H9 (cell line): Measurements from ENCODE around the gene PGGHG. TPM values are rescaled to one million over a fixed set of nuclear protein-coding genes. Genes with fewer than 3 reads are reported as not detected.

Experiments used
- DNase-seq: peaks from one replicate; pipeline ENCODE4 v3.0.0-alpha.2; 2017
- H2AFZ ChIP-seq: one replicate; pipeline ENCODE4 v1.6.1; 2013; ENCODE audit warnings: mild to moderate bottlenecking, low read length, control low read depth, moderate library complexity
- H2AK5ac ChIP-seq: 2 replicates; pipeline ENCODE4 v1.6.1; 2013; ENCODE audit warnings: low read length, control low read depth, mixed read lengths; ENCODE audit not compliant: insufficient read length
- H2BK120ac ChIP-seq: one replicate; pipeline ENCODE4 v1.6.1; 2013; ENCODE audit warnings: low read depth, mild to moderate bottlenecking, low read length, control low read depth, inconsistent platforms; ENCODE audit not compliant: poor library complexity, severe bottlenecking
- H2BK12ac ChIP-seq: 2 replicates; pipeline ENCODE4 v1.6.1; 2013; ENCODE audit warnings: low read length, control low read depth, mixed read lengths, low read depth; ENCODE audit not compliant: insufficient read length
- H2BK15ac ChIP-seq: 2 replicates; pipeline ENCODE4 v1.6.1; 2013; ENCODE audit warnings: low read depth, low read length, control low read depth
- H2BK20ac ChIP-seq: one replicate; pipeline ENCODE4 v1.6.1; 2013; ENCODE audit warnings: low read depth, mild to moderate bottlenecking, low read length, control low read depth, inconsistent platforms; ENCODE audit not compliant: poor library complexity, severe bottlenecking
- H2BK5ac ChIP-seq: 2 replicates; pipeline ENCODE4 v1.6.1; 2013; ENCODE audit warnings: low read length, control low read depth, mixed read lengths; ENCODE audit not compliant: insufficient read length
- H3K14ac ChIP-seq: 2 replicates; pipeline ENCODE4 v1.6.1; 2013; ENCODE audit warnings: low read length, control low read depth; ENCODE audit not compliant: insufficient read depth
- H3K18ac ChIP-seq: 2 replicates; pipeline ENCODE4 v1.6.1; 2013; ENCODE audit warnings: low read depth, mild to moderate bottlenecking, mixed read lengths, low read length, control low read depth; ENCODE audit not compliant: insufficient read length
- H3K23ac ChIP-seq: 2 replicates; pipeline ENCODE4 v1.6.1; 2013; ENCODE audit warnings: low read length, control low read depth, mixed read lengths, low read depth; ENCODE audit not compliant: insufficient read length
- H3K23me2 ChIP-seq: 2 replicates; pipeline ENCODE4 v1.6.1; 2013; ENCODE audit warnings: low read depth, mild to moderate bottlenecking, mixed read lengths, low read length, control low read depth; ENCODE audit not compliant: insufficient read length, poor library complexity, severe bottlenecking
- H3K27ac ChIP-seq: 2 replicates; pipeline ENCODE4 v1.5.1; 2013; ENCODE audit warnings: low read length, control low read depth, mixed read lengths, low read depth; ENCODE audit not compliant: insufficient read length
- H3K27me3 ChIP-seq: 2 replicates; pipeline ENCODE4 v1.6.1; 2013; ENCODE audit warnings: low read length, control low read depth, inconsistent platforms; ENCODE audit not compliant: insufficient read depth
- H3K4ac ChIP-seq: 2 replicates; pipeline ENCODE4 v1.6.1; 2013; ENCODE audit warnings: low read depth, mild to moderate bottlenecking, control low read depth, inconsistent platforms, low read length, moderate library complexity
- H3K4me1 ChIP-seq: 2 replicates; pipeline ENCODE4 v1.6.1; 2013; ENCODE audit warnings: low read length, control low read depth, inconsistent platforms; ENCODE audit not compliant: insufficient read depth
- H3K4me2 ChIP-seq: 2 replicates; pipeline ENCODE4 v1.6.1; 2013; ENCODE audit warnings: low read length, control low read depth, mixed read lengths; ENCODE audit not compliant: insufficient read length, insufficient read depth
- H3K56ac ChIP-seq: 2 replicates; pipeline ENCODE4 v1.6.1; 2013; ENCODE audit warnings: low read depth, mild to moderate bottlenecking, mixed read lengths, low read length, control low read depth; ENCODE audit not compliant: insufficient read length
- H3K79me1 ChIP-seq: 2 replicates; pipeline ENCODE4 v1.6.1; 2013; ENCODE audit warnings: low read depth, mild to moderate bottlenecking, moderate library complexity, low read length, control low read depth, inconsistent platforms; ENCODE audit not compliant: insufficient read depth, poor library complexity, severe bottlenecking
- H3K79me2 ChIP-seq: 2 replicates; pipeline ENCODE4 v1.6.1; 2013; ENCODE audit warnings: low read length, control low read depth, inconsistent platforms; ENCODE audit not compliant: insufficient read depth
- H3K9ac ChIP-seq: 2 replicates; pipeline ENCODE4 v1.6.1; 2013; ENCODE audit warnings: low read length, control low read depth, mixed read lengths; ENCODE audit not compliant: insufficient read length; ENCODE audit errors: extremely low read depth
- H3K9me3 ChIP-seq: one replicate; pipeline ENCODE4 v1.6.1; 2013; ENCODE audit warnings: low read depth, low read length, inconsistent platforms; ENCODE audit not compliant: control insufficient read depth
- H3T11ph ChIP-seq: one replicate; pipeline ENCODE4 v1.6.1; 2013; ENCODE audit warnings: mild to moderate bottlenecking, low read length, control low read depth, inconsistent platforms
- H4K20me1 ChIP-seq: one replicate; pipeline ENCODE4 v1.6.1; 2013; ENCODE audit not compliant: control insufficient read depth, insufficient read length, insufficient read depth
- H4K5ac ChIP-seq: 2 replicates; pipeline ENCODE4 v1.6.1; 2013; ENCODE audit warnings: low read depth, mild to moderate bottlenecking, mixed read lengths, low read length, control low read depth; ENCODE audit not compliant: insufficient read length
- H4K8ac ChIP-seq: replicated peaks from 2 replicates; pipeline ENCODE4 v1.6.1; 2013; ENCODE audit warnings: low read length, control low read depth, mixed read lengths, low read depth; ENCODE audit not compliant: insufficient read length
- H4K91ac ChIP-seq: 2 replicates; pipeline ENCODE4 v1.6.1; 2013; ENCODE audit warnings: low read depth, mild to moderate bottlenecking, moderate library complexity, mixed read lengths, low read length, control low read depth; ENCODE audit not compliant: insufficient read length
- H3K27ac Mint-ChIP-seq, 3 experiments: 2 replicates in 2 of 3; 3 replicates in 1 of 3; pipeline ENCODE4 v1.8.0; 2020 to 2021; ENCODE audit warnings: mixed read lengths in 3 of 3, mild to moderate bottlenecking in 1 of 3, moderate library complexity in 1 of 3
- H3K27me3 Mint-ChIP-seq: 2 replicates; pipeline ENCODE4 v1.8.0; 2021; ENCODE audit warnings: low read depth, mild to moderate bottlenecking, moderate library complexity, mixed read lengths
- H3K36me3 Mint-ChIP-seq, 3 experiments: 2 replicates in 2 of 3; 3 replicates in 1 of 3; pipeline ENCODE4 v1.8.0; 2020 to 2021; ENCODE audit warnings: low read depth in 3 of 3, mixed read lengths in 3 of 3; ENCODE audit not compliant: insufficient read depth in 1 of 3
- H3K4me1 Mint-ChIP-seq, 2 experiments: 2 replicates each; pipeline ENCODE4 v1.8.0; 2020; ENCODE audit warnings: mixed read lengths in 2 of 2
- H3K4me3 Mint-ChIP-seq, 2 experiments: 2 replicates in 1 of 2; 3 replicates in 1 of 2; pipeline ENCODE4 v1.8.0; 2020 to 2021; ENCODE audit warnings: mild to moderate bottlenecking in 2 of 2, mixed read lengths in 2 of 2, moderate library complexity in 1 of 2
- H3K9me3 Mint-ChIP-seq, 2 experiments: 2 replicates in 1 of 2; 3 replicates in 1 of 2; pipeline ENCODE4 v1.8.0; 2020; ENCODE audit warnings: mild to moderate bottlenecking in 2 of 2, mixed read lengths in 2 of 2, moderate library complexity in 1 of 2
- WGBS: extraction: QIAGEN DNeasy Blood & Tissue Kit; methylation state at CpG from one replicate; pipeline ENCODE4 v1.1.7; 2013; ENCODE audit warnings: missing lambda C conversion rate, low lambda C conversion rate, mixed read lengths; ENCODE audit not compliant: insufficient read length; ENCODE audit errors: extremely low coverage; 5-methylcytosine and 5-hydroxymethylcytosine counted together
- total RNA-seq: library from RNA; stranded (reverse); gene quantifications from 2 replicates; pipeline ENCODE4 v1.2.1, GENCODE V29; 2021
- TF ChIP-seq, protein P1 (sequence below): fragments of 200-600 bp; sonication (generic); conservative IDR thresholded peaks from 3 replicates; pipeline ENCODE4 v1.8.0; 2021; ENCODE audit warnings: antibody characterized with exemption, mild to moderate bottlenecking

Gene PGGHG
- total RNA-seq, 1 experiment from 2014 or later: 58.3 TPM

DNA sequence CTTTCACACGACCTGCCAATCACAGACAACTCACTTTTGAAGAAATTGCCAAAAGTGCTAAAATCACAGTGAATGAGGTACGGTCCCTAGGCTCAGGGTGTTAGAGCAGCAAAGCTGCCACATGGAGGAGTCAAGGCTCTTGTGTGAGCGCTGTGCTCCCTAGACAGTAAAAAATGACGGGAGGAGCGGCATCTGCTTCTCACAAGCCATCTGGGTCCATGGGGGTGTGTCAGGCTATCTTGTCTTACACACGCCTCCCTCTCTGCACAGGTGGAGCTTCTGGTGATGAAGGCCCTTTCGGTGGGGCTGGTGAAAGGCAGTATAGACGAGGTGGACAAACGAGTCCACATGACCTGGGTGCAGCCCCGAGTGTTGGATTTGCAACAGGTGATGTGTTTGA is 37.4 kb upstream of the PGGHG start:
- no peaks in the 10 kb centered on the region for H4K20me1 ChIP-seq
- TF ChIP-seq, protein P1, sequence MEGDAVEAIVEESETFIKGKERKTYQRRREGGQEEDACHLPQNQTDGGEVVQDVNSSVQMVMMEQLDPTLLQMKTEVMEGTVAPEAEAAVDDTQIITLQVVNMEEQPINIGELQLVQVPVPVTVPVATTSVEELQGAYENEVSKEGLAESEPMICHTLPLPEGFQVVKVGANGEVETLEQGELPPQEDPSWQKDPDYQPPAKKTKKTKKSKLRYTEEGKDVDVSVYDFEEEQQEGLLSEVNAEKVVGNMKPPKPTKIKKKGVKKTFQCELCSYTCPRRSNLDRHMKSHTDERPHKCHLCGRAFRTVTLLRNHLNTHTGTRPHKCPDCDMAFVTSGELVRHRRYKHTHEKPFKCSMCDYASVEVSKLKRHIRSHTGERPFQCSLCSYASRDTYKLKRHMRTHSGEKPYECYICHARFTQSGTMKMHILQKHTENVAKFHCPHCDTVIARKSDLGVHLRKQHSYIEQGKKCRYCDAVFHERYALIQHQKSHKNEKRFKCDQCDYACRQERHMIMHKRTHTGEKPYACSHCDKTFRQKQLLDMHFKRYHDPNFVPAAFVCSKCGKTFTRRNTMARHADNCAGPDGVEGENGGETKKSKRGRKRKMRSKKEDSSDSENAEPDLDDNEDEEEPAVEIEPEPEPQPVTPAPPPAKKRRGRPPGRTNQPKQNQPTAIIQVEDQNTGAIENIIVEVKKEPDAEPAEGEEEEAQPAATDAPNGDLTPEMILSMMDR: peak; percentile 13; the same call in 2 of the 3 replicates
- Mint-ChIP-seq H3K4me1 (peaks cover 0 to 5% of the 10 kb centered on the region in 2 experiments; a peak in 2 of 4 replicates), H3K27ac (no peak overlapping the region), H3K9me3 (no peaks in the 10 kb centered on the region; a peak in 1 of 5 replicates), H3K27me3 (no peaks in the 10 kb centered on the region; the same call in 1 of the 2 replicates), H3K36me3 (peaks cover 40 to 62% (median 47%) of the 10 kb centered on the region in 3 experiments), H3K4me3 (no peak overlapping the region)
- H4K5ac ChIP-seq: no peak overlapping the region
- no peak overlapping the region for H2BK20ac ChIP-seq
- H3K4me1 ChIP-seq: no peaks in the 10 kb centered on the region
- no peak overlapping the region for H3K56ac ChIP-seq
- DNase-seq: no peak
- no peaks in the 10 kb centered on the region for H3K79me1 ChIP-seq
- no peaks in the 10 kb centered on the region for H3K9me3 ChIP-seq
- no peak overlapping the region for H3K14ac ChIP-seq
- H3K27me3 ChIP-seq: no peaks in the 10 kb centered on the region
- no peak overlapping the region for H4K91ac ChIP-seq
- no peaks in the 10 kb centered on the region for H3K23me2 ChIP-seq
- no peak overlapping the region for H2BK12ac ChIP-seq
- H3K79me2 ChIP-seq: no peaks in the 10 kb centered on the region
- H2BK5ac ChIP-seq: no peak overlapping the region
- no peak overlapping the region for H3T11ph ChIP-seq
- H2BK15ac ChIP-seq: no peak overlapping the region
- H3K4me2 ChIP-seq: no peak overlapping the region
- H4K8ac ChIP-seq: no peak overlapping the region
- no peak overlapping the region for H2AFZ ChIP-seq
- no peak overlapping the region for H2BK120ac ChIP-seq
- no peak overlapping the region for H3K27ac ChIP-seq
- H3K9ac ChIP-seq: no peak overlapping the region
- no peak overlapping the region for H3K23ac ChIP-seq
- H2AK5ac ChIP-seq: no peak overlapping the region
- no peak overlapping the region for H3K18ac ChIP-seq
- no peak overlapping the region for H3K4ac ChIP-seq
- WGBS: no CpG with 5 or more reads among the region's 10 CpGs
